Measurements from ENCODE around the gene LAMA5.

The LAMA5 gene

GRCh38 chr20:62281161-62281933 is 85.8 kb downstream of the LAMA5 start:
- DNase-seq (ENCODE audit: low read depth), result no peak
- TF ChIP-seq, protein P1, sequence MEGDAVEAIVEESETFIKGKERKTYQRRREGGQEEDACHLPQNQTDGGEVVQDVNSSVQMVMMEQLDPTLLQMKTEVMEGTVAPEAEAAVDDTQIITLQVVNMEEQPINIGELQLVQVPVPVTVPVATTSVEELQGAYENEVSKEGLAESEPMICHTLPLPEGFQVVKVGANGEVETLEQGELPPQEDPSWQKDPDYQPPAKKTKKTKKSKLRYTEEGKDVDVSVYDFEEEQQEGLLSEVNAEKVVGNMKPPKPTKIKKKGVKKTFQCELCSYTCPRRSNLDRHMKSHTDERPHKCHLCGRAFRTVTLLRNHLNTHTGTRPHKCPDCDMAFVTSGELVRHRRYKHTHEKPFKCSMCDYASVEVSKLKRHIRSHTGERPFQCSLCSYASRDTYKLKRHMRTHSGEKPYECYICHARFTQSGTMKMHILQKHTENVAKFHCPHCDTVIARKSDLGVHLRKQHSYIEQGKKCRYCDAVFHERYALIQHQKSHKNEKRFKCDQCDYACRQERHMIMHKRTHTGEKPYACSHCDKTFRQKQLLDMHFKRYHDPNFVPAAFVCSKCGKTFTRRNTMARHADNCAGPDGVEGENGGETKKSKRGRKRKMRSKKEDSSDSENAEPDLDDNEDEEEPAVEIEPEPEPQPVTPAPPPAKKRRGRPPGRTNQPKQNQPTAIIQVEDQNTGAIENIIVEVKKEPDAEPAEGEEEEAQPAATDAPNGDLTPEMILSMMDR (IDR thresholded peaks at IDR 0.05; ENCODE audit: low read depth, low read length, missing control alignments), result no peak
- no peak overlapping the region for H3K4me3 ChIP-seq (ENCODE audit: low read depth, low read length)

DNA sequence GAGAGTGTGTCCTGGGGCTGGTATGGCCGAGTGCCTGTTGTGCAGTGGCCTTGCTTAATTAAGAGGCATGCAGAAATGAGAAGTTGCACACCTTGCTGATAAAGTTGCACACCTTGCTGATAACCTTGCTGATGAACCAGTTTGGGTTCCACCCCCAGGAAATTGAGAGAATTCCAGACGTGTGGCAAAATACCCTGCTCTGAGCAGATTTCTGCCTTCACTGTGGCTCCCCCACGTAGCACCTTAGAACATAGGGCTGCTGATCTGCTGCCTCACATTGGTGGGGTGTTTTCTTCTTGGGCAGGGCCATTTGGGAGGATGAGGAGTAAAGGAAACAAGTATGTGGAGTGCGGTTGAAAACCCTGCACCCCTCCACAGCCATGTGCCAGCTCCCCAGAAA is 86.8 kb downstream of the LAMA5 start:
- DNase-seq (ENCODE audit: low read depth), result no peak
- H3K4me3 ChIP-seq (ENCODE audit: low read depth, low read length), result no peak overlapping the region
- TF ChIP-seq, protein P1 (IDR thresholded peaks at IDR 0.05; ENCODE audit: low read depth, low read length, missing control alignments), result no peak

GRCh38 chr20:62277253-62277652 is 89.9 kb downstream of the LAMA5 start:
- DNase-seq (ENCODE audit: low read depth), result no peak
- TF ChIP-seq, protein P1 (IDR thresholded peaks at IDR 0.05; ENCODE audit: low read depth, low read length, missing control alignments), result no peak
- H3K4me3 ChIP-seq (ENCODE audit: low read depth, low read length), result no peak overlapping the region

DNA sequence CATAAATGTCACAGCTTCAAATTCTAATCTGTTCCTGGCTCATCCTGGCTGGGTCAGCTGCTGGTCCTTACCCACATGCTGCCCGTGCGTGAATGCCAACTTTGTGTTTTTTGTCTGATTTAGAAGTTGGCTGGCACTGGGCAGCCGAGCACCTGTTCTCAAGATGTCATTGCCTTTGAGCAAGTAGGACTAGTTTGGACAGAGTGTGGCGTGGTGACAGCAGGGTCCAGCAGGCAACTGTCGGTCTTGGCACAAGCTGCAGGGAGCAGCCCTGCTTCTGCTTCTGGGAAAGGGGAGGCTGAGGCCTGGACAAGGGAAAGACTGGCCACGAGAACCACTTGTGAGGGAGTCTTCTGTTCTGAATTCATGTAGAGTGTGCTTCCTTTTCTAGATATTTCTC is 90.7 kb downstream of the LAMA5 start:
- no peak overlapping the region for H3K4me3 ChIP-seq (ENCODE audit: low read depth, low read length)
- DNase-seq (ENCODE audit: low read depth), result no peak
- TF ChIP-seq, protein P1 (IDR thresholded peaks at IDR 0.05; ENCODE audit: low read depth, low read length, missing control alignments), result no peak

- no peak for DNase-seq (ENCODE audit: low read depth)
- TF ChIP-seq, protein P1 (IDR thresholded peaks at IDR 0.05; ENCODE audit: low read depth, low read length, missing control alignments), result no peak
- no peak overlapping the region for H3K4me3 ChIP-seq (ENCODE audit: low read depth, low read length)
Observed at GRCh38 chr20:62275219-62275618, 91.9 kb downstream of the LAMA5 start.

DNA sequence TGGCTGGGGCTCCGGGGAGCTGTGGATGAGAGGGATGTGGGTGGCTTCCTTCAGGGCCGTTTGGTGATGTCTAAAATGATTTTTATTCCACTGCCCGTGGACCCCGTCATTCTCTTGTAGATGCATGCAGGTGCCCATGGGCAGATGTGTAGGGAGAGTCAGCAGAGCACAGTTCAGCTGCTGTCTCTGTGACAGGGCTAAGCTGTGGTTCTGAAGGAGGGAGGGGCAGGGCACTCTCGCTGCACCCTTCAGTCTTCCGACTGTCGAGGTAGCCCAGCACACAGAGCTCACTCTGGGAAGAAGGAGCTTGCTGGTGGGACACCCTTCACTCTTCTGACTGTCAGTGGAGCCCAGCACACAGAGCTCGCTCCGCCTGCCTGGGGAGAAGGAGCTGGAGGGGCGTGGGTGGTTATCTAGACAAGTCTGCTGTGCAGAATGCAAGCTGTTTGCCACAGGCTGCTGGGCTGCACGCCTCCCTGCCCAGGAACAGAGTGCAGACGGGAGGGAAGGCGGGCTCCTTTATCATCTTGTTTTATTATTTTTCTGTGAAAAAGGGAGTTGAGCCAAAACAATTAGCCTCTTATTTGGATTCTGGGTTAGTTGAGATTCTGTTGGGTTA is 92.7 kb downstream of the LAMA5 start:
- TF ChIP-seq, protein P1 (IDR thresholded peaks at IDR 0.05; ENCODE audit: low read depth, low read length, missing control alignments), result no peak
- no peak for DNase-seq (ENCODE audit: low read depth)
- H3K4me3 ChIP-seq (ENCODE audit: low read depth, low read length), result no peak overlapping the region

Data from GM12864 (cell line).